ENCODE results near the gene TTC24.
A peak's percentile ranks its signal among the peaks of the same experiment; 100 is the strongest.
"Not testable (repeated sequence)": the region's sequence is repeated elsewhere in the genome, so short reads cannot be mapped to it uniquely, and the experiment has no call there.

Gene TTC24

GRCh38 chr1:156555715-156556114 is 23.8 kb upstream of the TTC24 start:
- no peak for DNase-seq

- no peak for DNase-seq
These were observed 23.2 kb upstream of the TTC24 start for GRCh38 chr1:156556354-156556753.

- DNase-seq, result no peak
These were observed 20.3 kb upstream of the TTC24 start for GRCh38 chr1:156559086-156559796.

- no peak for DNase-seq
These were observed 19.6 kb upstream of the TTC24 start for GRCh38 chr1:156559797-156560385.

GRCh38 chr1:156560585-156561163 is 18.8 kb upstream of the TTC24 start:
- DNase-seq, result no peak

GRCh38 chr1:156565519-156565918 is 14.0 kb upstream of the TTC24 start:
- DNase-seq, result no peak

- no peak for DNase-seq
These were observed 13.1 kb upstream of the TTC24 start for GRCh38 chr1:156566436-156566835.

- no peak for DNase-seq
These were observed 8.2 kb upstream of the TTC24 start for GRCh38 chr1:156571261-156571852.

GRCh38 chr1:156571919-156572662 is 7.4 kb upstream of the TTC24 start, which contains the start of gene IQGAP3:
TSS of gene IQGAP3 (minus strand) at chr1:156572565. CDS start at chr1:156572529, 36 bp downstream.
- peak; percentile 41 to 84 (median 58) for DNase-seq

GRCh38 chr1:156572663-156573018 is 6.9 kb upstream of the TTC24 start:
- DNase-seq, result no peak

GRCh38 chr1:156574039-156574633 is 5.4 kb upstream of the TTC24 start:
- DNase-seq, result no peak

- DNase-seq, result no peak
These were observed 2.0 kb upstream of the TTC24 start for GRCh38 chr1:156577550-156577949.

GRCh38 chr1:156578055-156578454 is 1.5 kb upstream of the TTC24 start:
- no peak for DNase-seq

GRCh38 chr1:156581661-156582387 is 2.3 kb downstream of the TTC24 start:
- DNase-seq, result peak in 1 of 5 experiments; percentile 23

GRCh38 chr1:156582388-156583017 is 3.0 kb downstream of the TTC24 start:
- no peak for DNase-seq

GRCh38 chr1:156583821-156584622 is 4.5 kb downstream of the TTC24 start:
- peak in 4 of 5 experiments; percentile 48 to 78 (median 60) for DNase-seq

GRCh38 chr1:156584813-156585212 is 5.3 kb downstream of the TTC24 start:
- no peak for DNase-seq

GRCh38 chr1:156586323-156586722 is 6.8 kb downstream of the TTC24 start:
- no peak for DNase-seq

GRCh38 chr1:156586892-156587477 is 7.5 kb downstream of the TTC24 start:
- no peak for DNase-seq

- not testable (repeated sequence) for DNase-seq
These were observed 8.4 kb downstream of the TTC24 start for GRCh38 chr1:156587927-156588326.

Data from T-helper 2 cell (primary cell).